ENCODE data around the gene DUOX2.

DUOX2 gene

DNA sequence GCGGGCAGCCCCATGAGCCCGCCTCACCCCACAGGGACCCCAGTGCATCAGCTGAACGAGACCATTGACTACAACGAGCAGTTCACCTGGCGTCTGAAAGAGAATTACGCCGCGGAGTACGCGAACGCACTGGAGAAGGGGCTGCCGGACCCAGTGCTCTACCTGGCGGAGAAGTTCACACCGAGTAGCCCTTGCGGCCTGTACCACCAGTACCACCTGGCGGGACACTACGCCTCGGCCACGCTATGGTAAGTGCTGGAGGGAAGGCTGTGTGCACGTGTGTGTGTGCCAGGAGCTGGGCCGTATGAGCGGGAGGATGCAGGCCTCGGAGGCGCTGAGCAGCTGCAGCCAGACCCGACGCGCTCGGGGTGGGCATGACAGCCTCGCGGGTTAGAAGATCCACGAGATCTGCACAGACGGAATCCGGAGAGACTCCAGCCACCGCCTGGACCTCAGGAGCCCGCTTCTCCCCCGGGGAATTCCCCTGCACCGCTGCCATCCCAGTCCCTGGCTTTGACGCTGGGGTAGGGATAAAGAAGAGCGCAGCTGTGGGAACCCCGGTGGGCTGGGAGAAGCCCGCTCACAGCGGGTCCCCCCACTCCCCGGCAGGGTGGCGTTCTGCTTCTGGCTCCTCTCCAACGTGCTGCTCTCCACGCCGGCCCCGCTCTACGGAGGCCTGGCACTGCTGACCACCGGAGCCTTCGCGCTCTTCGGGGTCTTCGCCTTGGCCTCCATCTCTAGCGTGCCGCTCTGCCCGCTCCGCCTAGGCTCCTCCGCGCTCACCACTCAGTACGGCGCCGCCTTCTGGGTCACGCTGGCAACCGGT lies 2.7 kb upstream of the DUOX2 start:
- Histone ChIP-seq H3K9me3 (ENCODE audit: control insufficient read depth, insufficient read depth, low read depth, low read length) (no peaks in the 10 kb centered on the region), H3K36me3 (ENCODE audit: control insufficient read depth in 2 of 2, insufficient read depth in 1 of 2, low read length in 2 of 2) (no peaks in the 10 kb centered on the region), H3K4me3 (ENCODE audit: low read depth, low read length) (no peak overlapping the region), H3K4me1 (ENCODE audit: control insufficient read depth, insufficient read depth, low read length) (no peaks in the 10 kb centered on the region), H3K27ac (ENCODE audit: extremely low read depth, low read depth, low read length) (no peak overlapping the region)
- CTCF ChIA-PET: interaction anchor here (0.7 kb wide), 1 partner anchor 23 kb away, joined by 3 read pairs; no protein-coding TSS in a partner anchor
- TF ChIP-seq ZNF266 (tag by site-specific recombination; IDR thresholded peaks at IDR 0.05; ENCODE audit: low read depth): no peak
- TF ChIP-seq ZNF114 (tag by site-specific recombination; IDR thresholded peaks at IDR 0.05): no peak
- TF ChIP-seq ZNF585B (tag by site-specific recombination; IDR thresholded peaks at IDR 0.05): no peak
- no peak for TF ChIP-seq GLI2 (tag by site-specific recombination; IDR thresholded peaks at IDR 0.05; ENCODE audit: borderline replicate concordance, low read depth)
- TF ChIP-seq ZNF792 (tag by site-specific recombination; IDR thresholded peaks at IDR 0.05): no peak
- TF ChIP-seq ZNF214 (tag by site-specific recombination; IDR thresholded peaks at IDR 0.05; ENCODE audit: borderline replicate concordance): no peak
- TF ChIP-seq ZBTB48 (tag by site-specific recombination; IDR thresholded peaks at IDR 0.05): no peak
- no peak for TF ChIP-seq ZNF626 (tag by site-specific recombination; IDR thresholded peaks at IDR 0.05)
- TF ChIP-seq, protein P1, sequence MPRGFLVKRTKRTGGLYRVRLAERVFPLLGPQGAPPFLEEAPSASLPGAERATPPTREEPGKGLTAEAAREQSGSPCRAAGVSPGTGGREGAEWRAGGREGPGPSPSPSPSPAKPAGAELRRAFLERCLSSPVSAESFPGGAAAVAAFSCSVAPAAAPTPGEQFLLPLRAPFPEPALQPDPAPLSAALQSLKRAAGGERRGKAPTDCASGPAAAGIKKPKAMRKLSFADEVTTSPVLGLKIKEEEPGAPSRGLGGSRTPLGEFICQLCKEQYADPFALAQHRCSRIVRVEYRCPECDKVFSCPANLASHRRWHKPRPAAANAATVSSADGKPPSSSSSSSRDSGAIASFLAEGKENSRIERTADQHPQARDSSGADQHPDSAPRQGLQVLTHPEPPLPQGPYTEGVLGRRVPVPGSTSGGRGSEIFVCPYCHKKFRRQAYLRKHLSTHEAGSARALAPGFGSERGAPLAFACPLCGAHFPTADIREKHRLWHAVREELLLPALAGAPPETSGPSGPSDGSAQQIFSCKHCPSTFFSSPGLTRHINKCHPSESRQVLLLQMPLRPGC (tag by site-specific recombination; IDR thresholded peaks at IDR 0.05): no peak
- TF ChIP-seq ZNF510 (tag by site-specific recombination; IDR thresholded peaks at IDR 0.05; ENCODE audit: insufficient replicate concordance): no peak
- no peak for TF ChIP-seq ZNF830 (tag by site-specific recombination; IDR thresholded peaks at IDR 0.05; ENCODE audit: low read depth)
- TF ChIP-seq, protein P2, sequence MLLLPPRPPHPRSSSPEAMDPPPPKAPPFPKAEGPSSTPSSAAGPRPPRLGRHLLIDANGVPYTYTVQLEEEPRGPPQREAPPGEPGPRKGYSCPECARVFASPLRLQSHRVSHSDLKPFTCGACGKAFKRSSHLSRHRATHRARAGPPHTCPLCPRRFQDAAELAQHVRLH (tag by site-specific recombination; IDR thresholded peaks at IDR 0.05): no peak
- no peak for TF ChIP-seq SETDB1 (IDR thresholded peaks at IDR 0.05; ENCODE audit: insufficient read length, low read length)
- TF ChIP-seq, protein P3, sequence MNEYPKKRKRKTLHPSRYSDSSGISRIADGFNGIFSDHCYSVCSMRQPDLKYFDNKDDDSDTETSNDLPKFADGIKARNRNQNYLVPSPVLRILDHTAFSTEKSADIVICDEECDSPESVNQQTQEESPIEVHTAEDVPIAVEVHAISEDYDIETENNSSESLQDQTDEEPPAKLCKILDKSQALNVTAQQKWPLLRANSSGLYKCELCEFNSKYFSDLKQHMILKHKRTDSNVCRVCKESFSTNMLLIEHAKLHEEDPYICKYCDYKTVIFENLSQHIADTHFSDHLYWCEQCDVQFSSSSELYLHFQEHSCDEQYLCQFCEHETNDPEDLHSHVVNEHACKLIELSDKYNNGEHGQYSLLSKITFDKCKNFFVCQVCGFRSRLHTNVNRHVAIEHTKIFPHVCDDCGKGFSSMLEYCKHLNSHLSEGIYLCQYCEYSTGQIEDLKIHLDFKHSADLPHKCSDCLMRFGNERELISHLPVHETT (tag by site-specific recombination; IDR thresholded peaks at IDR 0.05): no peak
- TF ChIP-seq, protein P4, sequence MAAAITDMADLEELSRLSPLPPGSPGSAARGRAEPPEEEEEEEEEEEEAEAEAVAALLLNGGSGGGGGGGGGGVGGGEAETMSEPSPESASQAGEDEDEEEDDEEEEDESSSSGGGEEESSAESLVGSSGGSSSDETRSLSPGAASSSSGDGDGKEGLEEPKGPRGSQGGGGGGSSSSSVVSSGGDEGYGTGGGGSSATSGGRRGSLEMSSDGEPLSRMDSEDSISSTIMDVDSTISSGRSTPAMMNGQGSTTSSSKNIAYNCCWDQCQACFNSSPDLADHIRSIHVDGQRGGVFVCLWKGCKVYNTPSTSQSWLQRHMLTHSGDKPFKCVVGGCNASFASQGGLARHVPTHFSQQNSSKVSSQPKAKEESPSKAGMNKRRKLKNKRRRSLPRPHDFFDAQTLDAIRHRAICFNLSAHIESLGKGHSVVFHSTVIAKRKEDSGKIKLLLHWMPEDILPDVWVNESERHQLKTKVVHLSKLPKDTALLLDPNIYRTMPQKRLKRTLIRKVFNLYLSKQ (tag by site-specific recombination; IDR thresholded peaks at IDR 0.05; ENCODE audit: borderline replicate concordance): no peak
- no peak for TF ChIP-seq EGR2 (tag by site-specific recombination; IDR thresholded peaks at IDR 0.05; ENCODE audit: low read depth)
- POLR2A ChIA-PET: no interaction called here

DNA sequence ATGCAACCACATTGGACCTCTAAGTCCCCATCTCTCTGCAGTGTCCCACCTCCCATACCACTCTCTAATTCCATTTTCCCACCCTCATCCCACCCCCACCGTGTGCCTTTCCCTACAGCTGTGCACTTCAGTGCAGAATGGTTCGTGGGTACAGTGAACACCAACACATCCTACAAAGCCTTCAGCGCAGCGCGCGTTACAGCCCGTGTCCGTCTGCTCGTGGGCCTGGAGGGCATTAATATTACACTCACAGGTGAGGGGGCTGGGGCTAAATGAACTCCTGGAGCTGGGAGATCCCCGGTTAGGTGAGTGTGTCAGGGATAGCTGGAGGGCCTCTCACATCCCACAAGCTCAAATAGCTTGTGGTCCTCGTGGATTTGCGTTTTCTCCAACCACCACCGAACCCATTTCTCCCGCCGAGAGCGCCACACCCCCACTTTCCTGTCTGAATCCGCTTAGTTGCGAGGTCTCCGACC lies 2.1 kb upstream of the DUOX2 start:
- ChIA-PET CTCF (interaction anchor here (0.7 kb wide), 1 partner anchor 23 kb away, joined by 3 read pairs; no protein-coding TSS in a partner anchor), POLR2A (no interaction called here)
- Histone ChIP-seq H3K27ac (ENCODE audit: extremely low read depth, low read depth, low read length) (no peak overlapping the region), H3K36me3 (ENCODE audit: control insufficient read depth in 2 of 2, insufficient read depth in 1 of 2, low read length in 2 of 2) (no peaks in the 10 kb centered on the region), H3K9me3 (ENCODE audit: control insufficient read depth, insufficient read depth, low read depth, low read length) (no peaks in the 10 kb centered on the region), H3K4me3 (ENCODE audit: low read depth, low read length) (no peak overlapping the region), H3K4me1 (ENCODE audit: control insufficient read depth, insufficient read depth, low read length) (no peaks in the 10 kb centered on the region)
- TF ChIP-seq ZFHX2 (tag by site-specific recombination; conservative IDR thresholded peaks at IDR 0.05): no peak
- no peak for TF ChIP-seq ZNF777 (tag by site-specific recombination; IDR thresholded peaks at IDR 0.05; ENCODE audit: borderline replicate concordance)
- no peak for TF ChIP-seq ZNF791 (tag by site-specific recombination; IDR thresholded peaks at IDR 0.05)
- TF ChIP-seq, protein P5, sequence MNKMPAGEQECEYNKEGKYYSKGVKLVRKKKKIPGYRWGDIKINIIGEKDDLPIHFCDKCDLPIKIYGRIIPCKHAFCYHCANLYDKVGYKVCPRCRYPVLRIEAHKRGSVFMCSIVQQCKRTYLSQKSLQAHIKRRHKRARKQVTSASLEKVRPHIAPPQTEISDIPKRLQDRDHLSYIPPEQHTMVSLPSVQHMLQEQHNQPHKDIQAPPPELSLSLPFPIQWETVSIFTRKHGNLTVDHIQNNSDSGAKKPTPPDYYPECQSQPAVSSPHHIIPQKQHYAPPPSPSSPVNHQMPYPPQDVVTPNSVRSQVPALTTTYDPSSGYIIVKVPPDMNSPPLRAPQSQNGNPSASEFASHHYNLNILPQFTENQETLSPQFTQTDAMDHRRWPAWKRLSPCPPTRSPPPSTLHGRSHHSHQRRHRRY (tag by site-specific recombination; IDR thresholded peaks at IDR 0.05): no peak
- no peak for TF ChIP-seq ZIC2 (tag by site-specific recombination; IDR thresholded peaks at IDR 0.05)
- TF ChIP-seq, protein P6, sequence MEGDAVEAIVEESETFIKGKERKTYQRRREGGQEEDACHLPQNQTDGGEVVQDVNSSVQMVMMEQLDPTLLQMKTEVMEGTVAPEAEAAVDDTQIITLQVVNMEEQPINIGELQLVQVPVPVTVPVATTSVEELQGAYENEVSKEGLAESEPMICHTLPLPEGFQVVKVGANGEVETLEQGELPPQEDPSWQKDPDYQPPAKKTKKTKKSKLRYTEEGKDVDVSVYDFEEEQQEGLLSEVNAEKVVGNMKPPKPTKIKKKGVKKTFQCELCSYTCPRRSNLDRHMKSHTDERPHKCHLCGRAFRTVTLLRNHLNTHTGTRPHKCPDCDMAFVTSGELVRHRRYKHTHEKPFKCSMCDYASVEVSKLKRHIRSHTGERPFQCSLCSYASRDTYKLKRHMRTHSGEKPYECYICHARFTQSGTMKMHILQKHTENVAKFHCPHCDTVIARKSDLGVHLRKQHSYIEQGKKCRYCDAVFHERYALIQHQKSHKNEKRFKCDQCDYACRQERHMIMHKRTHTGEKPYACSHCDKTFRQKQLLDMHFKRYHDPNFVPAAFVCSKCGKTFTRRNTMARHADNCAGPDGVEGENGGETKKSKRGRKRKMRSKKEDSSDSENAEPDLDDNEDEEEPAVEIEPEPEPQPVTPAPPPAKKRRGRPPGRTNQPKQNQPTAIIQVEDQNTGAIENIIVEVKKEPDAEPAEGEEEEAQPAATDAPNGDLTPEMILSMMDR (tag by site-specific recombination; IDR thresholded peaks at IDR 0.05): no peak
- TF ChIP-seq RBAK (tag by site-specific recombination; IDR thresholded peaks at IDR 0.05): no peak
- TF ChIP-seq ZNF19 (tag by site-specific recombination; IDR thresholded peaks at IDR 0.05; ENCODE audit: low read depth): no peak
- no peak for TF ChIP-seq GLIS2 (tag by site-specific recombination; IDR thresholded peaks at IDR 0.05)
- no peak for TF ChIP-seq HOXA7 (CRISPR knock-in tag; IDR thresholded peaks at IDR 0.05; ENCODE audit: borderline replicate concordance)
- no peak for TF ChIP-seq ZNF514 (tag by site-specific recombination; IDR thresholded peaks at IDR 0.05)
- no peak for TF ChIP-seq ZBTB1 (tag by site-specific recombination; IDR thresholded peaks at IDR 0.05)

Data from HEK293 (cell line).